ENCODE data around the gene ITGA2.
"Not testable (repeated sequence)": the region's sequence is repeated elsewhere in the genome, so short reads cannot be mapped to it uniquely, and the experiment has no call there.

The ITGA2 gene

GRCh38 chr5:52989025-52989780 lies at the start of gene ITGA2:
Gene ITGA2 (plus strand): TSS chr5:52989352. CDS start chr5:52989469, 117 bp downstream.
- peak; percentile 32 to 45 for DNase-seq

GRCh38 chr5:52943285-52943684 lies 45.9 kb upstream of the ITGA2 start:
- DNase-seq, result no peak

- DNase-seq, result no peak
Measured at GRCh38 chr5:52943808-52944207, 45.3 kb upstream of the ITGA2 start.

GRCh38 chr5:52945040-52945439 lies 44.1 kb upstream of the ITGA2 start:
- no peak for DNase-seq

GRCh38 chr5:52947208-52947607 lies 41.9 kb upstream of the ITGA2 start:
- DNase-seq, result no peak

- DNase-seq, result no peak
Measured at GRCh38 chr5:52947851-52948250, 41.3 kb upstream of the ITGA2 start.

GRCh38 chr5:52948418-52949076 lies 40.6 kb upstream of the ITGA2 start:
- peak; percentile 52 to 68 for DNase-seq

GRCh38 chr5:52950686-52951085 lies 38.5 kb upstream of the ITGA2 start:
- DNase-seq, result no peak

- DNase-seq, result no peak
Measured at GRCh38 chr5:52952483-52952882, 36.7 kb upstream of the ITGA2 start.

GRCh38 chr5:52956014-52956413 lies 33.1 kb upstream of the ITGA2 start:
- DNase-seq, result no peak

- no peak for DNase-seq
Measured at GRCh38 chr5:52956915-52957747, 32.0 kb upstream of the ITGA2 start.

GRCh38 chr5:52961274-52961681 lies 27.9 kb upstream of the ITGA2 start:
- DNase-seq, result no peak

- no peak for DNase-seq
Measured at GRCh38 chr5:52963636-52964035, 25.5 kb upstream of the ITGA2 start.

GRCh38 chr5:52964138-52964537 lies 25.0 kb upstream of the ITGA2 start:
- no peak for DNase-seq

GRCh38 chr5:52976157-52976556 lies 13.0 kb upstream of the ITGA2 start:
- DNase-seq, result not testable (repeated sequence)

GRCh38 chr5:52977264-52977897 lies 11.8 kb upstream of the ITGA2 start:
- DNase-seq, result no peak

GRCh38 chr5:52981507-52981906 lies 7.6 kb upstream of the ITGA2 start:
- DNase-seq, result no peak

- DNase-seq, result no peak
Measured at GRCh38 chr5:52983731-52984636, 5.2 kb upstream of the ITGA2 start.

GRCh38 chr5:52985306-52985705 lies 3.8 kb upstream of the ITGA2 start:
- no peak for DNase-seq

- DNase-seq, result peak in 1 of 2 experiments; percentile 13
Measured at GRCh38 chr5:52987711-52988331, 1.3 kb upstream of the ITGA2 start.

GRCh38 chr5:52988335-52989024 lies 672 bp upstream of the ITGA2 start:
- DNase-seq, result no peak
